Breast epithelium (tissue), 3 donors: ENCODE measurements around the gene PYGO2.

Experiments used
- POLR2A ChIP-seq: fragments of 450-650 bp; IDR thresholded peaks from one replicate; pipeline ENCODE4 v1.6.1; 2016; ENCODE audit warnings: antibody characterized with exemption, mild to moderate bottlenecking, moderate library complexity
- POLR2AphosphoS5 ChIP-seq, 3 donors: sonication (generic); formaldehyde crosslinking; IDR thresholded peaks; one replicate each; pipeline ENCODE4 v1.6.1; 2017; ENCODE audit warnings: antibody characterized with exemption in 3 of 3
- TF ChIP-seq, protein P1 (sequence below), 3 donors: fragments of 450-650 bp; IDR thresholded peaks; one replicate each; pipeline ENCODE4 v1.5.1; 2016 to 2017; ENCODE audit warnings: antibody characterized with exemption in 3 of 3, mild to moderate bottlenecking in 3 of 3, moderate library complexity in 3 of 3

GRCh38 chr1:154978360-154978759 is 16.8 kb upstream of the PYGO2 start:
- TF ChIP-seq POLR2A = no peak
- TF ChIP-seq, protein P1, sequence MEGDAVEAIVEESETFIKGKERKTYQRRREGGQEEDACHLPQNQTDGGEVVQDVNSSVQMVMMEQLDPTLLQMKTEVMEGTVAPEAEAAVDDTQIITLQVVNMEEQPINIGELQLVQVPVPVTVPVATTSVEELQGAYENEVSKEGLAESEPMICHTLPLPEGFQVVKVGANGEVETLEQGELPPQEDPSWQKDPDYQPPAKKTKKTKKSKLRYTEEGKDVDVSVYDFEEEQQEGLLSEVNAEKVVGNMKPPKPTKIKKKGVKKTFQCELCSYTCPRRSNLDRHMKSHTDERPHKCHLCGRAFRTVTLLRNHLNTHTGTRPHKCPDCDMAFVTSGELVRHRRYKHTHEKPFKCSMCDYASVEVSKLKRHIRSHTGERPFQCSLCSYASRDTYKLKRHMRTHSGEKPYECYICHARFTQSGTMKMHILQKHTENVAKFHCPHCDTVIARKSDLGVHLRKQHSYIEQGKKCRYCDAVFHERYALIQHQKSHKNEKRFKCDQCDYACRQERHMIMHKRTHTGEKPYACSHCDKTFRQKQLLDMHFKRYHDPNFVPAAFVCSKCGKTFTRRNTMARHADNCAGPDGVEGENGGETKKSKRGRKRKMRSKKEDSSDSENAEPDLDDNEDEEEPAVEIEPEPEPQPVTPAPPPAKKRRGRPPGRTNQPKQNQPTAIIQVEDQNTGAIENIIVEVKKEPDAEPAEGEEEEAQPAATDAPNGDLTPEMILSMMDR (IDR thresholded peaks at IDR 0.05) = no peak
- TF ChIP-seq POLR2AphosphoS5 (IDR thresholded peaks at IDR 0.05) = no peak
